HEK293 (cell line): ENCODE measurements around the gene CTXND2.
A peak's percentile ranks its signal among the peaks of the same experiment; 100 is the strongest.

Experiments
- EGR2 ChIP-seq: fragments of 450-650 bp; formaldehyde crosslinking; IDR thresholded peaks from 2 replicates; pipeline ENCODE4 v1.5.1; 2016; ENCODE audit warnings: low read depth, missing biosample characterization, missing genetic modification characterization
- IKZF3 ChIP-seq: fragments of 450-650 bp; IDR thresholded peaks from 2 replicates; pipeline ENCODE4 v1.5.0; 2018; ENCODE audit warnings: missing biosample characterization, mild to moderate bottlenecking, missing genetic modification characterization, moderate library complexity
- KLF16 ChIP-seq: fragments of 450-650 bp; formaldehyde crosslinking; IDR thresholded peaks from 2 replicates; pipeline ENCODE4 v1.5.1; 2017; ENCODE audit warnings: missing biosample characterization, missing genetic modification characterization
- KLF7 ChIP-seq: fragments of 450-650 bp; formaldehyde crosslinking; IDR thresholded peaks from 2 replicates; pipeline ENCODE4 v1.5.1; 2016; ENCODE audit warnings: missing biosample characterization, missing genetic modification characterization, borderline replicate concordance
- KLF9 ChIP-seq: fragments of 450-650 bp; formaldehyde crosslinking; IDR thresholded peaks from 2 replicates; pipeline ENCODE4 v1.5.1; 2016; ENCODE audit warnings: missing biosample characterization, missing genetic modification characterization, low read depth
- MEIS1 ChIP-seq: sonication (generic); formaldehyde crosslinking; IDR thresholded peaks from 2 replicates; pipeline ENCODE4 v1.8.1; 2022; ENCODE audit warnings: missing genetic modification reagents, mild to moderate bottlenecking, borderline replicate concordance
- RBAK ChIP-seq: fragments of 450-650 bp; formaldehyde crosslinking; IDR thresholded peaks from 2 replicates; pipeline ENCODE4 v1.5.1; 2016; ENCODE audit warnings: missing biosample characterization, missing genetic modification characterization
- REPIN1 ChIP-seq: fragments of 450-650 bp; formaldehyde crosslinking; IDR thresholded peaks from 2 replicates; pipeline ENCODE4 v1.5.1; 2017; ENCODE audit warnings: missing biosample characterization, missing genetic modification characterization, low read depth
- YY1 ChIP-seq: fragments of 450-650 bp; formaldehyde crosslinking; IDR thresholded peaks from 2 replicates; pipeline ENCODE4 v1.5.1; 2018; ENCODE audit warnings: missing biosample characterization, missing genetic modification characterization
- ZBTB17 ChIP-seq: fragments of 450-650 bp; formaldehyde crosslinking; IDR thresholded peaks from 2 replicates; pipeline ENCODE4 v1.5.1; 2016; ENCODE audit warnings: missing biosample characterization, missing genetic modification characterization
- ZBTB8A ChIP-seq: fragments of 450-650 bp; formaldehyde crosslinking; IDR thresholded peaks from 2 replicates; pipeline ENCODE4 v1.5.1; 2016; ENCODE audit warnings: missing biosample characterization, missing genetic modification characterization
- ZFP69B ChIP-seq: fragments of 450-650 bp; formaldehyde crosslinking; IDR thresholded peaks from 2 replicates; pipeline ENCODE4 v1.5.1; 2016; ENCODE audit warnings: missing biosample characterization, missing genetic modification characterization
- ZNF10 ChIP-seq: fragments of 450-650 bp; formaldehyde crosslinking; IDR thresholded peaks from 2 replicates; pipeline ENCODE4 v1.5.1; 2017; ENCODE audit warnings: missing biosample characterization, missing genetic modification characterization
- ZNF112 ChIP-seq: fragments of 450-650 bp; formaldehyde crosslinking; IDR thresholded peaks from 2 replicates; pipeline ENCODE4 v1.5.0; 2017; ENCODE audit warnings: missing biosample characterization, missing genetic modification characterization
- ZNF19 ChIP-seq: fragments of 450-650 bp; formaldehyde crosslinking; IDR thresholded peaks from 2 replicates; pipeline ENCODE4; 2016; ENCODE audit warnings: missing biosample characterization, missing genetic modification characterization, low read depth
- ZNF2 ChIP-seq: fragments of 450-650 bp; formaldehyde crosslinking; IDR thresholded peaks from 2 replicates; pipeline ENCODE4 v1.5.1; 2016; ENCODE audit warnings: missing biosample characterization, missing genetic modification characterization
- ZNF202 ChIP-seq: fragments of 450-650 bp; formaldehyde crosslinking; IDR thresholded peaks from 2 replicates; pipeline ENCODE4 v1.5.1; 2016; ENCODE audit warnings: missing biosample characterization, missing genetic modification characterization, borderline replicate concordance
- ZNF211 ChIP-seq: fragments of 450-650 bp; formaldehyde crosslinking; IDR thresholded peaks from 2 replicates; pipeline ENCODE4 v1.5.1; 2016; ENCODE audit warnings: low read depth, missing biosample characterization, missing genetic modification characterization
- ZNF239 ChIP-seq: fragments of 450-650 bp; formaldehyde crosslinking; IDR thresholded peaks from 2 replicates; pipeline ENCODE4 v1.5.1; 2016; ENCODE audit warnings: missing biosample characterization, missing genetic modification characterization
- ZNF302 ChIP-seq: fragments of 450-650 bp; formaldehyde crosslinking; IDR thresholded peaks from 2 replicates; pipeline ENCODE4 v1.5.1; 2016; ENCODE audit warnings: missing biosample characterization, missing genetic modification characterization, low read depth
- ZNF324 ChIP-seq: fragments of 450-650 bp; formaldehyde crosslinking; IDR thresholded peaks from 2 replicates; pipeline ENCODE4 v1.5.1; 2016; ENCODE audit warnings: missing biosample characterization, missing genetic modification characterization
- ZNF391 ChIP-seq: fragments of 450-650 bp; formaldehyde crosslinking; IDR thresholded peaks from 2 replicates; pipeline ENCODE4 v1.5.1; 2016; ENCODE audit warnings: low read depth, missing biosample characterization, missing genetic modification characterization, borderline replicate concordance
- ZNF501 ChIP-seq: fragments of 450-650 bp; formaldehyde crosslinking; IDR thresholded peaks from 2 replicates; pipeline ENCODE4 v1.5.1; 2016; ENCODE audit warnings: missing biosample characterization, missing genetic modification characterization
- ZNF529 ChIP-seq: fragments of 450-650 bp; formaldehyde crosslinking; IDR thresholded peaks from 2 replicates; pipeline ENCODE4 v1.5.1; 2017; ENCODE audit warnings: missing genetic modification characterization, missing biosample characterization; ENCODE audit not compliant: insufficient replicate concordance
- ZNF548 ChIP-seq: fragments of 450-650 bp; formaldehyde crosslinking; IDR thresholded peaks from 2 replicates; pipeline ENCODE4 v1.5.1; 2016; ENCODE audit warnings: missing biosample characterization, missing genetic modification characterization
- ZNF585B ChIP-seq: fragments of 450-650 bp; formaldehyde crosslinking; IDR thresholded peaks from 2 replicates; pipeline ENCODE4 v1.5.1; 2016; ENCODE audit warnings: missing biosample characterization, missing genetic modification characterization
- ZNF623 ChIP-seq: fragments of 450-650 bp; formaldehyde crosslinking; IDR thresholded peaks from 2 replicates; pipeline ENCODE4 v1.5.1; 2016; ENCODE audit warnings: missing biosample characterization, missing genetic modification characterization
- ZNF701 ChIP-seq: fragments of 450-650 bp; formaldehyde crosslinking; IDR thresholded peaks from 2 replicates; pipeline ENCODE4 v1.5.1; 2016; ENCODE audit warnings: missing biosample characterization, missing genetic modification characterization
- ZNF707 ChIP-seq: fragments of 450-650 bp; formaldehyde crosslinking; IDR thresholded peaks from 2 replicates; pipeline ENCODE4 v1.5.1; 2016; ENCODE audit warnings: missing biosample characterization, missing genetic modification characterization
- ZNF768 ChIP-seq: fragments of 450-650 bp; formaldehyde crosslinking; IDR thresholded peaks from 2 replicates; pipeline ENCODE4 v1.5.1; 2018; ENCODE audit warnings: missing biosample characterization, mild to moderate bottlenecking, missing genetic modification characterization
- ZNF785 ChIP-seq: fragments of 450-650 bp; formaldehyde crosslinking; IDR thresholded peaks from 2 replicates; pipeline ENCODE4 v1.5.1; 2016; ENCODE audit warnings: missing biosample characterization, missing genetic modification characterization
- ZNF830 ChIP-seq: fragments of 450-650 bp; IDR thresholded peaks from 2 replicates; pipeline ENCODE4 v1.5.0; 2018; ENCODE audit warnings: missing biosample characterization, missing genetic modification characterization, low read depth, mild to moderate bottlenecking, moderate library complexity
- TF ChIP-seq, protein P1 (sequence below): fragments of 450-650 bp; formaldehyde crosslinking; IDR thresholded peaks from 2 replicates; pipeline ENCODE4 v1.5.1; 2016; ENCODE audit warnings: missing biosample characterization, missing genetic modification characterization, borderline replicate concordance
- TF ChIP-seq, protein P2 (sequence below): fragments of 450-650 bp; formaldehyde crosslinking; IDR thresholded peaks from 2 replicates; pipeline ENCODE4 v1.5.1; 2016; ENCODE audit warnings: missing biosample characterization, missing genetic modification characterization
- TF ChIP-seq, protein P3 (sequence below): fragments of 450-650 bp; formaldehyde crosslinking; IDR thresholded peaks from 2 replicates; pipeline ENCODE4 v1.5.1; 2016; ENCODE audit warnings: missing biosample characterization, missing genetic modification characterization

Gene CTXND2

DNA sequence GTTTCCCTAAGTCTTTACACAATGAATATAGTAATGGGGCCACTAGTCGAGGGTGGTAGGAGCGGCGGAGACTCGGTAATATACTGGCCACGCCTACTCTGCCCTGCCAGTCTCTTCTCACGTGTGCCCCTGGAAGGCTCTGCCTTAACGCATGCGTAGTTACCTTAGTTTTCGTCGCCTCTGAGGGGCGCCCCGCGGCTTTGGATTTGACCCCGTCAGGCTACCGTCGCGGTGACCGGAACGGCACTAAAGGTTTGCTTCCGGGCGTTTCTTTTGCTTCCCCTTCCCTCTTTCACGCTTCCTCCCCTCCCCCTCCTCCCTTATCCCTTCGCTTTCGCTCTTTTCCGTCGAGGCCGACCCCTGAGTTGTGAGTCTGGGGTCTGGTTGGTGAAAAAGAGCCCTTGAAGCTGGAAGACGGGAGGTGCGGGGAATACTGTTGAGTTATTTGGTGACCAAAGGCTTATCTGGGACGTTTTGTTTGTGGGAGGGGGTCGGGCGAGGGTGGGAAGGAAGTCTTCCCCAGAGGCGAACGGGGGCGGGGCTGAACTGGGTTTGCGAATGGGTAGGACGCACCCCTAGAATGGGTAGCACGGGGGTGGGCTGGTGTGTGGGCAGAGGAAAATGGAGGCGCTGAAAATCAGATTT, 39.3 kb downstream of the CTXND2 start, which contains the start of gene SETDB1 (continued):
- TF ChIP-seq ZNF239 (no peak), ZNF10 (tag by site-specific recombination) (no peak), ZBTB8A (peak; percentile 79), ZNF768 (tag by site-specific recombination) (no peak), ZNF785 (tag by site-specific recombination) (no peak), ZNF2 (peak; percentile 22; the same call in 1 of the 2 replicates), ZBTB17 (tag by site-specific recombination) (peak; percentile 93), ZNF701 (tag by site-specific recombination) (no peak), ZNF707 (tag by site-specific recombination) (no peak), RBAK (tag by site-specific recombination) (no peak), ZNF501 (tag by site-specific recombination) (peak; percentile 94), ZNF548 (tag by site-specific recombination) (no peak), ZNF302 (no peak), ZNF391 (0 out of 2 replicates have a peak, but pooled peaks have one; percentile 48), EGR2 (tag by site-specific recombination) (peak; percentile 89), ZNF623 (tag by site-specific recombination) (no peak), ZNF202 (no peak), ZNF19 (tag by site-specific recombination) (no peak), KLF7 (tag by site-specific recombination) (peak; percentile 76; the same call in 1 of the 2 replicates), ZFP69B (tag by site-specific recombination) (peak; percentile 60; the same call in 1 of the 2 replicates), ZNF211 (tag by site-specific recombination) (no peak), KLF16 (tag by site-specific recombination) (no peak; the same call in none of the 2 replicates), ZNF529 (no peak), KLF9 (tag by site-specific recombination) (peak; percentile 67), ZNF112 (tag by site-specific recombination) (no peak), MEIS1 (no peak), ZNF830 (no peak), REPIN1 (tag by site-specific recombination) (no peak), YY1 (tag by site-specific recombination) (no peak), IKZF3 (peak; percentile 57), ZNF585B (no peak), ZNF324 (peak; percentile 72; the same call in 1 of the 2 replicates)
- TF ChIP-seq, protein P1, sequence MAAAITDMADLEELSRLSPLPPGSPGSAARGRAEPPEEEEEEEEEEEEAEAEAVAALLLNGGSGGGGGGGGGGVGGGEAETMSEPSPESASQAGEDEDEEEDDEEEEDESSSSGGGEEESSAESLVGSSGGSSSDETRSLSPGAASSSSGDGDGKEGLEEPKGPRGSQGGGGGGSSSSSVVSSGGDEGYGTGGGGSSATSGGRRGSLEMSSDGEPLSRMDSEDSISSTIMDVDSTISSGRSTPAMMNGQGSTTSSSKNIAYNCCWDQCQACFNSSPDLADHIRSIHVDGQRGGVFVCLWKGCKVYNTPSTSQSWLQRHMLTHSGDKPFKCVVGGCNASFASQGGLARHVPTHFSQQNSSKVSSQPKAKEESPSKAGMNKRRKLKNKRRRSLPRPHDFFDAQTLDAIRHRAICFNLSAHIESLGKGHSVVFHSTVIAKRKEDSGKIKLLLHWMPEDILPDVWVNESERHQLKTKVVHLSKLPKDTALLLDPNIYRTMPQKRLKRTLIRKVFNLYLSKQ (tag by site-specific recombination), result no peak; the same call in 1 of the 2 replicates
- TF ChIP-seq, protein P2, sequence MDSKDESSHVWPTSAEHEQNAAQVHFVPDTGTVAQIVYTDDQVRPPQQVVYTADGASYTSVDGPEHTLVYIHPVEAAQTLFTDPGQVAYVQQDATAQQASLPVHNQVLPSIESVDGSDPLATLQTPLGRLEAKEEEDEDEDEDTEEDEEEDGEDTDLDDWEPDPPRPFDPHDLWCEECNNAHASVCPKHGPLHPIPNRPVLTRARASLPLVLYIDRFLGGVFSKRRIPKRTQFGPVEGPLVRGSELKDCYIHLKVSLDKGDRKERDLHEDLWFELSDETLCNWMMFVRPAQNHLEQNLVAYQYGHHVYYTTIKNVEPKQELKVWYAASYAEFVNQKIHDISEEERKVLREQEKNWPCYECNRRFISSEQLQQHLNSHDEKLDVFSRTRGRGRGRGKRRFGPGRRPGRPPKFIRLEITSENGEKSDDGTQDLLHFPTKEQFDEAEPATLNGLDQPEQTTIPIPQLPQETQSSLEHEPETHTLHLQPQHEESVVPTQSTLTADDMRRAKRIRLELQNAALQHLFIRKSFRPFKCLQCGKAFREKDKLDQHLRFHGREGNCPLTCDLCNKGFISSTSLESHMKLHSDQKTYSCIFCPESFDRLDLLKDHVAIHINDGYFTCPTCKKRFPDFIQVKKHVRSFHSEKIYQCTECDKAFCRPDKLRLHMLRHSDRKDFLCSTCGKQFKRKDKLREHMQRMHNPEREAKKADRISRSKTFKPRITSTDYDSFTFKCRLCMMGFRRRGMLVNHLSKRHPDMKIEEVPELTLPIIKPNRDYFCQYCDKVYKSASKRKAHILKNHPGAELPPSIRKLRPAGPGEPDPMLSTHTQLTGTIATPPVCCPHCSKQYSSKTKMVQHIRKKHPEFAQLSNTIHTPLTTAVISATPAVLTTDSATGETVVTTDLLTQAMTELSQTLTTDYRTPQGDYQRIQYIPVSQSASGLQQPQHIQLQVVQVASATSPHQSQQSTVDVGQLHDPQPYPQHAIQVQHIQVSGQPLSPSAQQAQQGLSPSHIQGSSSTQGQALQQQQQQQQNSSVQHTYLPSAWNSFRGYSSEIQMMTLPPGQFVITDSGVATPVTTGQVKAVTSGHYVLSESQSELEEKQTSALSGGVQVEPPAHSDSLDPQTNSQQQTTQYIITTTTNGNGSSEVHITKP (tag by site-specific recombination), result peak; percentile 77
- TF ChIP-seq, protein P3, sequence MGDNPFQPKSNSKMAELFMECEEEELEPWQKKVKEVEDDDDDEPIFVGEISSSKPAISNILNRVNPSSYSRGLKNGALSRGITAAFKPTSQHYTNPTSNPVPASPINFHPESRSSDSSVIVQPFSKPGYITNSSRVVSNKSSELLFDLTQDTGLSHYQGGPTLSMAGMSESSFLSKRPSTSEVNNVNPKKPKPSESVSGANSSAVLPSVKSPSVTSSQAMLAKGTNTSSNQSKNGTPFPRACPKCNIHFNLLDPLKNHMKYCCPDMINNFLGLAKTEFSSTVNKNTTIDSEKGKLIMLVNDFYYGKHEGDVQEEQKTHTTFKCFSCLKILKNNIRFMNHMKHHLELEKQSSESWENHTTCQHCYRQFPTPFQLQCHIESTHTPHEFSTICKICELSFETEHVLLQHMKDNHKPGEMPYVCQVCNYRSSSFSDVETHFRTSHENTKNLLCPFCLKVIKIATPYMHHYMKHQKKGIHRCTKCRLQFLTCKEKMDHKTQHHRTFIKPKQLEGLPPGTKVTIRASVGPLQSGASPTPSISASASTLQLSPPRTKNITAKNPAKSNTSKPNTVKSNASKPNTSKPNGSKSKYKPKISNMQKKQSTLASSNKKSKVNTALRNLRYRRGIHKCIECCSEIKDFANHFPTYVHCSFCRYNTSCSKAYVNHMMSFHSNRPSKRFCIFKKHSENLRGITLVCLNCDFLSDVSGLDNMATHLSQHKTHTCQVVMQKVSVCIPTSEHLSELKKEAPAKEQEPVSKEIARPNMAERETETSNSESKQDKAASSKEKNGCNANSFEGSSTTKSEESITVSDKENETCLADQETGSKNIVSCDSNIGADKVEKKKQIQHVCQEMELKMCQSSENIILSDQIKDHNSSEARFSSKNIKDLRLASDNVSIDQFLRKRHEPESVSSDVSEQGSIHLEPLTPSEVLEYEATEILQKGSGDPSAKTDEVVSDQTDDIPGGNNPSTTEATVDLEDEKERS, result no peak
